ENCODE results near the gene NEK7.
"Not testable (repeated sequence)": the region's sequence is repeated elsewhere in the genome, so short reads cannot be mapped to it uniquely, and the experiment has no call there.

NEK7 gene

GRCh38 chr1:198205016-198205684 is 48.4 kb downstream of the NEK7 start:
- peak in 7 of 51 donors; percentile 3 to 20 (median 10) for DNase-seq

GRCh38 chr1:198206292-198206691 is 49.5 kb downstream of the NEK7 start:
- DNase-seq = no peak

DNA sequence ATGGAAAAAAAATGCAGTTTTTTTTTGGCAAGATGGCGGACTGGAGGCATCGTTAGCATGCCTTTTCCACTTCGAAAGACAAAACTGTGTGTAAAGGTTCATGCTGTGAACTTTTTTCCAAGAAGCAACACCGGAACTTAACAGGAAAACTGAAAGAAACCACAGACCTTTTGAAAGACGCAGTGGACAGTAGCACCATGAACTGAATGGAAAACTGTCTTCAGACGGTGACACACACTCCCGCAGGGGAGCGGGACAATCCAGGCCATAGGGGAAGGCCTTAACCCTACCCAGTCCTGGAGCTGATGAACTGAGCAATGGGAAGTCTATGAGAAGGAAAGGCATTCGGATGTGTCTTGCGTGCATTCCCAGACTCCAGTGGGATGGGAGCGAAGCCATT is 54.9 kb downstream of the NEK7 start:
- DNase-seq = no peak

DNA sequence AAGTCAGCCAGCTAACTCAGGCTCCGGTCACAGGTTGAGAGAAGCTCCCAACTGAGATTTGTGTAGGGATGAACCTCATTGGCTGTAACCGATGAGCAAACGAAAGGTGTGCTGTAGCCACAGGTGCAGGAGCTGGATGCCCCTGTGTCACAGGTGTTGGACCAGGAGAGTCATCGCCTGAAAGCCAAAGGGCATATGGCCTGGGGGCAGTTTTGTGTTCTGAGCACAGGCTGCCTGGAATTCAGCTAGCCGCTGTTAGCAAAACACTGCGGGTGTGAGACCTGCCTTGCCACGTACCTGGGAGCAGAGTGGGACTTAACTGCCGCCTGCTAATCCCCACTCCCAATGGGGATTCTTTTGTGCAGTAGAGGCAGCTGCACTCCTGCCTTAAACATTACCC is 55.3 kb downstream of the NEK7 start:
- no peak for DNase-seq

DNA sequence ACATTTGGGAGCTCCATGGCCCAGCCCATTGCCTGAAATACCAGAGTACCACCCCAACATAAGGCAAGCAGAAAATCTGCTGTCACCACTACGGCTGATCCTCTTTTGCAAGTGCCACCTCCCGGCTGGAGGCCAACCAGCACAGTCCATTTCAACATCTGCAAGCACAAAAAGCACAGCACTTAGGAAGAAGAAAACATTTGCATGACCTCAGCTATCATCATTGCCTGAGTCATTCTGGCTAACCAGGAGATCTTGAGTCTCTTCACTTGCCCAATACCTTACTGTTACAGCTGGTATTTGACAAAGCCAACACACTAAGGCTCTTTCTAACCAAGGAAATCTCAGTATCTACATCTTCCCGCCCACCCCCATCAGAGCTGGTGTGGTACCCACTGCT is 55.9 kb downstream of the NEK7 start:
- DNase-seq = no peak

DNA sequence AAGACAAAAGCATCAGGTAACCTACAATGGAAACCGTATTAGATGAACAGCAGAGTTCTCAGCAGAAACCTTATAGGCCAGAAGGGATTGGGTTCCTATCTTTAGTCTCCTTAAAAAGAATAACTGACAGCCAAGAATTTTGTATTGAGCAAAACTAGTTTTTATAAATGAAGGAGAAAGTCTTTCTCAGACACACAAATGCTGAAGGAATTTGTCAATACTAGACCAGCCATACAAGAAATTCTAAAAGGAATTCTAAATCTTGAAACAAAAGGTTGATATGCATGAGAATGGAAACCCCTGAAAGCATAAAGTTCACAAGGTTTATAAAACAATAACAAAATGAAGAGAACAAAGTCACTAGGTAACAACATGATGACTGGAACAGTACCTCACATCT is 58.1 kb downstream of the NEK7 start:
- no peak for DNase-seq

DNA sequence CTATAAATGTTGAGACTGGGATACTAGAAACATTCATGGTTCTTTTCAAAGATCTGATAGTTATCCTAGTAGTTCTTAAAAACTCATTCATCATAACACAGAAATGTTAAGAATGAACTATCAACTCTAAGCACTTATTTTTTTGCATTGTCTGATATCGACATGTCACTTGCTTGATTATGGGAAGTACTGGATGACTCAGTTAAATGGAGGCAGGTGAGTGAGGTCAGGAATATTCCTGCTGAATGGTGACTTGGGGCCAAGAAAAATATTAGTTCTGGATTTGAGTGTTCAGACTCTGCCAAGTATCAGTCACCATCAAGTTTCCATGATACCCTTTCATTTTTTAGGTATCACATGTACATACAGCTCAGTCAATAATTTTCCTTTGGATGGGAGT is 63.6 kb downstream of the NEK7 start:
- no peak for DNase-seq

DNA sequence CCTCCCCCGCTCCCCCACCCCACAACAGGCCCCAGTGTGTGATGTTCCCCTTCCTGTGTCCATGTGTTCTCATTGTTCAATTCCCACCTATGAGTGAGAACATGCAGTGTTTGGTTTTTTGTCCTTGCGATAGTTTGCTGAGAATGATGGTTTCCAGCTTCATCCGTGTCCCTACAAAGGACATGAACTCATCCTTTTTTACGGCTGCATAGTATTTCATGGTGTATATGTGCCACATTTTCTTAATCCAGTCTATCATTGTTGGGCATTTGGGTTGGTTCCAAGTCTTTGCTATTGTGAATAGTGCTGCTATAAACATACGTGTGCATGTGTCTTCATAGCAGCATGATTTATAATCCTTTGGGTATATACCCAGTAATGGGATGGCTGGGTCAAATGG is 70.2 kb downstream of the NEK7 start:
- not testable (repeated sequence) for DNase-seq

GRCh38 chr1:198227454-198227853 is 70.7 kb downstream of the NEK7 start:
- not testable (repeated sequence) for DNase-seq

GRCh38 chr1:198228925-198229324 is 72.1 kb downstream of the NEK7 start:
- DNase-seq = no peak

DNA sequence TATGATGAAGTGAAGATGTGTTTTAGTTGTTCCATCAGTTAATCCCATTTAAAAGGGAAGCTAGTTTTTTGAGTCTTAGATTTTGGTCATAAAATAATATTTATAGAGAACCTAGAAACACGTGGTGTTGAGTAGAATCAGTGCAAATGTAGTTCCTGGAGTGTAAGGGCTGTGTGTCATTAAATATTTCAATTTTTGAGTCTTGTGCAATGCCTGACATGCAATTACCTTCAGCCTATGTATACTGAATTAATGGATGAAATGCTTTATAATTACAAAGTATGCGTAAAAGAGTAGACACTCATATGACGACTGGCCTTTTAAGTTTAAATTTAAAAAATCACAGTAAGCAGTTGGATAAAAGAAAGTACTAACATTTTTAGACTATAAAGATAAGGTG is 75.0 kb downstream of the NEK7 start:
- no peak for DNase-seq

DNA sequence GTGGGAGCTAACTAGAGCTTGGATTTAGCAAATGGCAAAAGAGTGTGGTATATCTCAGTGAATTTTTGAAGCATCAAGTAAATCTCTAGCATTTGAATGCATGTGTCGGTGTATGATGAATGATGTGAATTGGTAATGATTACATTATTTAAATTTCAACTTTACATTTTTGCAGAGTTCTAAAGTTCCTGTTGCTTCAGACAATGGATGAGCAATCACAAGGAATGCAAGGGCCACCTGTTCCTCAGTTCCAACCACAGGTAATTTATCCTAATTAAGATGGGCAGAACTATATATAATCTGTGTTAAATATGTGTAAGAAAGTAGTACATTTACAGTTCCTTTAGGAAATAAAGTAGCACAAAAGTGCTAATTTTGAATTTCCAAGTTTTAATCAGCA is 75.6 kb downstream of the NEK7 start:
- DNase-seq = no peak

GRCh38 chr1:198232940-198233675 is 76.3 kb downstream of the NEK7 start:
- no peak for DNase-seq

DNA sequence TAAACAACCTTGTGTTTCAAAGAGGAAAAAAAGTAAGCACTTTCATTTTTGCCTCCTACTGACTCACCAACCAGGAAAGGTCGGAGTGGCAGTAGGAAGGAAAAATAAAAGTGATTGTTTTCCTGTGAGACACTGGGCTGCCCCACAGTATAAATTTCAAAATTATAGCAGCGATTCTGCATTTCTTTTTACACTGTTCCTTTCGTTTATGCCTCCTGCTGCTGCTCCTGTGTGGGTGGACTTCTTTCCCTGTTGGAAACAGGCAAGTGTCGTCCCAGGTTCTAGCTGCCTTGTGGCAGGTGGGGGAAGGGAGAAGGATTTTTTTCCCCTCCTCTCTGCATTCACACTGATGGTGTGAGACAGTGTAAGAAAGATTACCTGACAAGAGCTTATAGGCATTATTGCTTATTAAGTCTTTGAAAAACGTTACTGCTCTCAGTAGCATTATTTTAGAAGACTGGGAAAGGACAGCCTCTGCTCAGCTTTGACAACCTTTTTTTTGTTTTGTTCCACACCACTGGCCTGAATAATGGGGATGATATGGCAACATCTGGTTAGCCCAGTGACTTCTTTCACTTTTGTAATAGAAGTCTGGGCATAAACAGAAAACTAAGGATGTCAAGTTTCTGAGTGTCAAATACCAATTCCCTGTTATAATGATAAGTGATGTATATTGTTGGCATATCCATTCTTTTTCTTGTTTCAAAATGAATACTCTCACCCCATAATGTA is 77.9 kb downstream of the NEK7 start:
- DNase-seq = peak in 1 of 51 donors; percentile 9

DNA sequence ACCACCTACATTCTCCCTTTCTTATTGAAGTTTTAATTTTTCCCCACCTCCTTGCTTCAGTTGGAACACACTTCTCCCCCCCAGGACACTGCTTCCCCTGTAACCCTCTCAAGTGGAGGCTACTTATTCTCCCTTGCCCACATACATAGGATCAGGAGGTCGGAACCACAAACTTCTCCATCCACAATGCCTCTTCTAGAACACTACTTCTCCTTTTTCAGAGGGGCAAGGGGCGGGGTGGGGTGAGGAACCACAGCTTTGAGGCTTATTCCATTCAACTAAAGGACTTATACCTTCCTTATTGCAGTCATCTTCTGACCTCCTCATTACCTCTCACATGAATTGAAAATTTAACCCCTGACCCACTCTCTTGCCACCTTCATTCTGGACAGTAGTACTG is 81.3 kb downstream of the NEK7 start:
- peak in 3 of 51 donors; percentile 2 to 5 (median 5) for DNase-seq

DNA sequence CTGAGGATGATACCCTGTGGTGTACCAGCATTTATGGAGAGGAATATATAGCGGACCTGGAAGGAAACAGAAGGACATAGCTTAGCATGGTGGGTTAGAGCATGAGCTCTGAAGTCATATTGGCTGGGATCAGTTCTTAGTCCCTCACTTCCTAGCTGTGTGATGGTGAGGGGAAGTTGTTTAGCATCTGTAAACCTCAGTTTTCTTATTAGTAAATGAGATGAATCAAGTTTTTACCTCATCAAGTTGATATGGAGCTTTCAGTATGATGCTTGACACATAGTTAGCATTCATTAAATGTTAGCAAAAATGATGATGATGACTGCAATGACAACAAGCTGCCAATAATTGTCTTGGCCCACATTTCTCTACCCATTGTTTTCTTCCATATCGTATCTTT is 84.8 kb downstream of the NEK7 start:
- no peak for DNase-seq

GRCh38 chr1:198244772-198245171 is 88.0 kb downstream of the NEK7 start:
- no peak for DNase-seq

DNA sequence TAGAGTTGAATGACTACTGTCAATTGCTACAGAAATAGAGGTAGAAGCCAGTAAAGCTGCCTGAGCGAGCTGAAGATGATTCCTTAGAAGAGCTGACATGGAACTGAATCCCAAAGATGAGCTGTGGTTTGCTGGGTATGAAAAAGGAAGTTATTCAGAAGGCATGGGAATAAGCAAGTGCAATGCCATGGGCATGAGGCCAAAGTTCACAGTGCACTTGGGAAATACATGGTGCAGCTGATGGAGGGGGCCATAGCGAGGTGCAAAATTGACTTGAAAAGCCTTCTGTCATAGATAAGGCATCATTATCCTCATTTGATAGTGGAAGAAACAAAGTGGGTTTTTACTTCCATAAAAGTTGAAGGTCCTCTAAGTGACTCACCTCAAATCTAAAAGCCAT is 88.6 kb downstream of the NEK7 start:
- DNase-seq = no peak

DNA sequence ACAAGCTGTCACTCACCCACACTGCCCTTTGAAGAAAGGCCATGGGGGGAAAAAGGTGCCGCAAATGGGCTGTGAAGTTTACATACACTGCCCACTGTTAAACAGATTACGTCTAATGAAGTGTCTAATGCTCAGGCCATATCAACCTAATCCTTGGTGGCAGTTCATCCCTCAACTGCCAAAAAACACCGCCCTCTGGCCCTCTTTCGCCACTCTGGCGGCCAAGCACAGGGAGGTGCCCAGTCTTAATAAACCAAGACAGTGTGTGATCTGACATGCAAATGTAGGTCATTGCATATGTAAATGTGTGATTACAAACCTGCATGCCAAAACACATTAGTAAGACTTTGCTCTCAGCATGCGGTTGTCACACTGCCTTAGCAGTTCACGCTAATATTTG is 89.5 kb downstream of the NEK7 start:
- DNase-seq = no peak

DNA sequence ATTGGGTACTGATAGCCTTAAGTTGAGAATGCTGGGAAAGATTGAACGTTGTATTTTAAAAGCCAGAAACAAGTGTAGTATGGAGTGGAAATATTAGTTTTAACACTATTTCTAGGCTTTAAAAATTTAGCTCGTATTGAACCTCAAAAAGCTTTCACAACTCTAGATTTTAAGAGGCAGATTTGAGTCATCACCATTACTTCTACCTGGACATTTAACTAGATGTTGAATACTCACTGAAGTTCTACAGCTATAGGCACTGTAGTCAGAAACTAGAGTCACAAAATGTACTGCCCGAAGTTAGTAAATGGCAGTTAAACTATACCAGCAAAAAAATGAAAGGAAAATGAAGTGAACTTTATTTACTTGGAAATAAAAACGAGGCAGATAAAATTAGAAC is 96.5 kb downstream of the NEK7 start:
- DNase-seq = no peak

DNA sequence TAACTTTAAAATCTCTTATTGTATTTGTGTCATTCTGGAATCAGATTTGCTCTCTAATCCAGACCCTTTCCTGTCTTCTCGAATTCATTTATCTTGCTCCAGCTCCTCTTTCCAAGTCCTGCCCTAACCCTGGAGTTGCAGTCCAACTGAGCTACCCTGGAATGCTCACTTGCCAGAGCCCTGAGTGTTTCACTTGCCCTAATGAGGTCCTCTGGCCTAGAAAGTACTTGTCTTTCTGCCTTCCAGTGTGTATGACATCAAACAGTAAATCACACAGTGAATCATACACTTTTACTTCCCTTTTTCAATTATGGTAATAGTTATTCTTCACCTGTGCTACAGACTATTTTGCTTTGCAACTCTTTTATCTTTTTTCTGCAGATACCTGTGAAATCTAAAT is 96.9 kb downstream of the NEK7 start:
- no peak for DNase-seq

DNA sequence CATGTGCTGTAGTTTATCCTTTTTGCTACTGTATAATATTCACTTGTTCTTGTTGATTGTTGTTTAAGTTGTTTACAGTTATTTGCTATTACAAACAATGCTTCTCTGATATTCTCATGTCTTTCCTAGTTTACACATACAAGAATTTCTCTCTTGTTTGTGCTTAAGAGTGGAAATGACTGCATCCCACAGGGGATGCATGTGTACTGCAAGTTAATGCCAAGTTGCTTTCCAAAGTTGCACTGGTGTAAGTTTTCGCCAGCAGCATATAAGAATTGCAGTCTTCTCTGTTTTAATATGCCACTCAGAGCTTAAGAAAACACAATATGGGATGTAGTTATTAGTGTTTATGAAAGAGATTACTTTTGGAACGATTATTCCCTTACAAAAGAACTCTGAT is 97.7 kb downstream of the NEK7 start:
- no peak for DNase-seq

DNA sequence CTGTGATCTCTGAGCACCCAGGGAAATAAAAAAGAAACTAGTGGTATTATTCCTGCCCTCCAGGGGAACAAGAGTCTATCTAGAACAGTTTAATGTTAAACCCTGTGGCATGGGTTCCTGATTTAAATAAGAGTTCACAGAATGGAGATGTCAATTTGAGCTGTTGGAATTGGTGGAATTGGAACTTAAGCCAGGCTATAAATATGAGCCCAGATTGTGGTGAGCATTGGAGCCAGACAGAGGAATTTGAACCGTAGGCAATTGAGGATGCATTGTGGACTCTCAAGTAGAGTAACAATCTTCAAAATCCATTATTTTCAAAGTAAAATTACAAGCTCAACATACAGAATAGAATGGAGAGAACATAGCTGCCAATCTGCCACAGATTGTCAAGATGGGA is 98.2 kb downstream of the NEK7 start:
- DNase-seq = no peak

All from hypothalamus (tissue), 51 donors.